Stimulated activated CD8-positive, alpha-beta memory T cell treated with anti-CD3 and anti-CD28 coated beads, Interleukin-15, amount 100 ng/mL, for 1 hour (primary cell): ENCODE measurements around the gene MUC4.
"Not testable (repeated sequence)": the region's sequence is repeated elsewhere in the genome, so short reads cannot be mapped to it uniquely, and the experiment has no call there.

Experiments used
- DNase-seq: peaks from one replicate; pipeline ENCODE4 v3.0.0-alpha.2; 2020; ENCODE audit warnings: low read depth

The MUC4 gene

GRCh38 chr3:195737782-195738181 lies 73.9 kb downstream of the MUC4 start:
- DNase-seq, result not testable (repeated sequence)

GRCh38 chr3:195736866-195737490 lies 74.8 kb downstream of the MUC4 start:
- no peak for DNase-seq

GRCh38 chr3:195735036-195735695 lies 76.6 kb downstream of the MUC4 start:
- DNase-seq, result no peak

GRCh38 chr3:195732940-195733339 lies 78.8 kb downstream of the MUC4 start:
- DNase-seq, result no peak

- no peak for DNase-seq
Measured at GRCh38 chr3:195731356-195731905, 80.3 kb downstream of the MUC4 start.

- DNase-seq, result no peak
Measured at GRCh38 chr3:195729476-195730251, 82.1 kb downstream of the MUC4 start.

GRCh38 chr3:195728789-195729188 lies 82.9 kb downstream of the MUC4 start:
- not testable (repeated sequence) for DNase-seq

GRCh38 chr3:195727606-195728195 lies 84.0 kb downstream of the MUC4 start:
- no peak for DNase-seq

GRCh38 chr3:195725916-195726740 lies 85.6 kb downstream of the MUC4 start:
- DNase-seq, result not testable (repeated sequence)

GRCh38 chr3:195724363-195724762 lies 87.4 kb downstream of the MUC4 start:
- not testable (repeated sequence) for DNase-seq

GRCh38 chr3:195722996-195723345 lies 88.8 kb downstream of the MUC4 start:
- DNase-seq, result not testable (repeated sequence)

GRCh38 chr3:195722139-195722995 lies 89.4 kb downstream of the MUC4 start:
- not testable (repeated sequence) for DNase-seq

- DNase-seq, result not testable (repeated sequence)
Measured at GRCh38 chr3:195720831-195721506, 90.8 kb downstream of the MUC4 start, which contains the start of gene MUC20. TSS of gene MUC20 (plus strand) at chr3:195720978. CDS start at chr3:195721008, 30 bp downstream.

GRCh38 chr3:195719514-195720254 lies 92.0 kb downstream of the MUC4 start:
- not testable (repeated sequence) for DNase-seq

GRCh38 chr3:195718477-195718984 lies 93.2 kb downstream of the MUC4 start:
- no peak for DNase-seq

GRCh38 chr3:195717852-195718476 lies 93.8 kb downstream of the MUC4 start:
- no peak for DNase-seq

GRCh38 chr3:195717416-195717815 lies 94.3 kb downstream of the MUC4 start:
- DNase-seq, result no peak

- DNase-seq, result no peak
Measured at GRCh38 chr3:195715583-195716266, 96.0 kb downstream of the MUC4 start.
